IPS-15b (cell line): ENCODE measurements around the gene ATP8B1.
"Not testable (repeated sequence)": the region's sequence is repeated elsewhere in the genome, so short reads cannot be mapped to it uniquely, and the experiment has no call there.

Source experiments
- H3K27me3 ChIP-seq: one replicate; pipeline ENCODE4 v1.6.1; 2013; ENCODE audit warnings: low read length; ENCODE audit not compliant: control insufficient read depth, insufficient read depth
- H3K36me3 ChIP-seq: one replicate; pipeline ENCODE4 v1.6.1; 2013; ENCODE audit warnings: low read length; ENCODE audit not compliant: control insufficient read depth, insufficient read depth
- H3K4me1 ChIP-seq: one replicate; pipeline ENCODE4 v1.6.1; 2013; ENCODE audit warnings: mild to moderate bottlenecking, low read length; ENCODE audit not compliant: control insufficient read depth, insufficient read depth
- H3K4me3 ChIP-seq: one replicate; pipeline ENCODE4 v1.5.1; 2013; ENCODE audit warnings: low read depth, low read length
- H3K9ac ChIP-seq: one replicate; pipeline ENCODE4 v1.6.1; 2013; ENCODE audit warnings: low read depth, mild to moderate bottlenecking, low read length
- H3K9me3 ChIP-seq: one replicate; pipeline ENCODE4 v1.6.1; 2013; ENCODE audit warnings: mild to moderate bottlenecking, low read length; ENCODE audit not compliant: control insufficient read depth, insufficient read depth

The ATP8B1 gene

GRCh38 chr18:57642462-57642861 is 160.7 kb downstream of the ATP8B1 start:
- H3K9ac ChIP-seq, H3K4me3 ChIP-seq, H3K36me3 ChIP-seq, H3K27me3 ChIP-seq, H3K4me1 ChIP-seq, H3K9me3 ChIP-seq: not testable (repeated sequence)

- H3K4me3 ChIP-seq: no peak overlapping the region
- H3K9me3 ChIP-seq: no peaks in the 10 kb centered on the region
- H3K4me1 ChIP-seq: no peaks in the 10 kb centered on the region
- peaks cover 2% of the 10 kb centered on the region for H3K36me3 ChIP-seq
- no peaks in the 10 kb centered on the region for H3K27me3 ChIP-seq
- no peak overlapping the region for H3K9ac ChIP-seq
Measured at GRCh38 chr18:57640749-57641148, 162.4 kb downstream of the ATP8B1 start.

- no peaks in the 10 kb centered on the region for H3K9me3 ChIP-seq
- H3K4me3 ChIP-seq: no peak overlapping the region
- H3K9ac ChIP-seq: no peak overlapping the region
Measured at GRCh38 chr18:57640236-57640635, 162.9 kb downstream of the ATP8B1 start.

GRCh38 chr18:57635003-57635822 is 167.9 kb downstream of the ATP8B1 start:
- no peaks in the 10 kb centered on the region for H3K27me3 ChIP-seq
- H3K36me3 ChIP-seq: no peaks in the 10 kb centered on the region
- no peaks in the 10 kb centered on the region for H3K4me1 ChIP-seq
- no peak overlapping the region for H3K4me3 ChIP-seq
- H3K9ac ChIP-seq: no peak overlapping the region
- H3K9me3 ChIP-seq: no peaks in the 10 kb centered on the region

More at GRCh38 chr18:57640236-57640635, 162.9 kb downstream of the ATP8B1 start:
- Histone ChIP-seq H3K36me3 (peaks cover 2% of the 10 kb centered on the region), H3K27me3 (no peaks in the 10 kb centered on the region), H3K4me1 (no peaks in the 10 kb centered on the region)

GRCh38 chr18:57631697-57632096 is 171.4 kb downstream of the ATP8B1 start:
- H3K4me3 ChIP-seq: no peak overlapping the region

GRCh38 chr18:57630754-57631595 is 172.1 kb downstream of the ATP8B1 start:
- H3K27me3 ChIP-seq: no peaks in the 10 kb centered on the region
- no peak overlapping the region for H3K9ac ChIP-seq
- H3K4me3 ChIP-seq: peak overlapping the region; percentile 83
- H3K9me3 ChIP-seq: no peaks in the 10 kb centered on the region
- no peaks in the 10 kb centered on the region for H3K36me3 ChIP-seq
- H3K4me1 ChIP-seq: no peaks in the 10 kb centered on the region

More at GRCh38 chr18:57631697-57632096, 171.4 kb downstream of the ATP8B1 start:
- Histone ChIP-seq H3K9me3 (no peaks in the 10 kb centered on the region), H3K9ac (no peak overlapping the region), H3K27me3 (no peaks in the 10 kb centered on the region), H3K4me1 (no peaks in the 10 kb centered on the region), H3K36me3 (no peaks in the 10 kb centered on the region)

- Histone ChIP-seq H3K27me3 (no peaks in the 10 kb centered on the region), H3K4me3 (peak overlapping the region; percentile 83), H3K4me1 (no peaks in the 10 kb centered on the region), H3K9ac (peak overlapping the region; percentile 73), H3K36me3 (no peaks in the 10 kb centered on the region), H3K9me3 (no peaks in the 10 kb centered on the region)
Measured at GRCh38 chr18:57630002-57630753, 172.9 kb downstream of the ATP8B1 start.

GRCh38 chr18:57629422-57629821 is 173.7 kb downstream of the ATP8B1 start:
- H3K27me3 ChIP-seq: no peaks in the 10 kb centered on the region
- no peaks in the 10 kb centered on the region for H3K4me1 ChIP-seq
- H3K9me3 ChIP-seq: no peaks in the 10 kb centered on the region
- H3K4me3 ChIP-seq: peak overlapping the region; percentile 83
- H3K36me3 ChIP-seq: no peaks in the 10 kb centered on the region
- H3K9ac ChIP-seq: no peak overlapping the region

GRCh38 chr18:57627488-57627887 is 175.6 kb downstream of the ATP8B1 start:
- Histone ChIP-seq H3K4me3 (no peak overlapping the region), H3K9ac (no peak overlapping the region), H3K9me3 (no peaks in the 10 kb centered on the region), H3K4me1 (no peaks in the 10 kb centered on the region), H3K27me3 (no peaks in the 10 kb centered on the region), H3K36me3 (no peaks in the 10 kb centered on the region)

- H3K4me3 ChIP-seq: no peak overlapping the region
- no peak overlapping the region for H3K9ac ChIP-seq
- H3K4me1 ChIP-seq: no peaks in the 10 kb centered on the region
- H3K36me3 ChIP-seq: no peaks in the 10 kb centered on the region
- no peaks in the 10 kb centered on the region for H3K9me3 ChIP-seq
- no peaks in the 10 kb centered on the region for H3K27me3 ChIP-seq
Measured at GRCh38 chr18:57624988-57625387, 178.1 kb downstream of the ATP8B1 start.

- peak overlapping the region; percentile 93 for H3K4me3 ChIP-seq
- H3K9ac ChIP-seq: peak overlapping the region; percentile 92
- H3K9me3 ChIP-seq: no peaks in the 10 kb centered on the region
- H3K27me3 ChIP-seq: no peaks in the 10 kb centered on the region
- H3K36me3 ChIP-seq: peaks cover 8% of the 10 kb centered on the region
- no peaks in the 10 kb centered on the region for H3K4me1 ChIP-seq
Measured at GRCh38 chr18:57621246-57621604, 181.9 kb downstream of the ATP8B1 start.
